ENCODE data around the gene ZNHIT1. TPM values are rescaled to one million over a fixed set of nuclear protein-coding genes. Genes with fewer than 3 reads are reported as not detected.

The ZNHIT1 gene
- polyA plus RNA-seq, 1 of the 3 experiments (the other 2 are of a cell fraction), result 101 TPM

- TF ChIP-seq GABPA (IDR thresholded peaks at IDR 0.05; ENCODE audit: low read depth), result no peak
- TF ChIP-seq TEAD4 (IDR thresholded peaks at IDR 0.05; ENCODE audit: borderline replicate concordance, insufficient read depth), result no peak
- TF ChIP-seq PBX3 (IDR thresholded peaks at IDR 0.05), result no peak
- no peak for TF ChIP-seq FOSL2 (IDR thresholded peaks at IDR 0.05; ENCODE audit: borderline replicate concordance, low read depth)
- TF ChIP-seq RFX5 (IDR thresholded peaks at IDR 0.05; ENCODE audit: low read length), result no peak
- no peak for TF ChIP-seq MAX (IDR thresholded peaks at IDR 0.05; ENCODE audit: low read depth)
- no peak for TF ChIP-seq YY1 (IDR thresholded peaks at IDR 0.05; ENCODE audit: low read depth)
- no peak for TF ChIP-seq EZH2phosphoT487 (IDR thresholded peaks at IDR 0.05; ENCODE audit: borderline replicate concordance, low read depth)
- no peak for TF ChIP-seq NRF1 (IDR thresholded peaks at IDR 0.05; ENCODE audit: low read depth, low read length)
- no peak for TF ChIP-seq SMC3 (IDR thresholded peaks at IDR 0.05; ENCODE audit: low read depth, low read length)
- no peak for TF ChIP-seq GATA2 (CRISPR knock-in tag; IDR thresholded peaks at IDR 0.05)
- TF ChIP-seq EP300 (IDR thresholded peaks at IDR 0.05; ENCODE audit: borderline replicate concordance in 1 of 2, low read depth in 1 of 2, low read length in 1 of 2), result no peak
- TF ChIP-seq USF2 (IDR thresholded peaks at IDR 0.05; ENCODE audit: borderline replicate concordance, low read depth, low read length), result no peak
- TF ChIP-seq RCOR1 (IDR thresholded peaks at IDR 0.05; ENCODE audit: low read length), result no peak
- no peak for TF ChIP-seq RAD21 (IDR thresholded peaks at IDR 0.05; ENCODE audit: low read length)
- TF ChIP-seq MXI1 (IDR thresholded peaks at IDR 0.05; ENCODE audit: low read depth, low read length), result no peak
- TF ChIP-seq USF1 (IDR thresholded peaks at IDR 0.05; ENCODE audit: borderline replicate concordance, low read depth), result no peak
- no peak for TF ChIP-seq FOXM1 (IDR thresholded peaks at IDR 0.05; ENCODE audit: low read depth)
- no peak for TF ChIP-seq SIN3A (IDR thresholded peaks at IDR 0.05; ENCODE audit: borderline replicate concordance, low read depth, low read length)
- no peak for TF ChIP-seq RXRA (IDR thresholded peaks at IDR 0.05; ENCODE audit: borderline replicate concordance, low read depth)
- Histone ChIP-seq H3K4me3 (ENCODE audit: low read depth in 2 of 2, low read length in 1 of 2) (no peak overlapping the region), H2AFZ (ENCODE audit: low read depth) (no peak overlapping the region), H3K27ac (ENCODE audit: low read depth in 2 of 2, low read length in 1 of 2) (no peak overlapping the region), H3K9ac (no peak overlapping the region), H3K9me2 (no peaks in the 10 kb centered on the region), H3K27me3 (ENCODE audit: insufficient read depth) (peaks cover 28% of the 10 kb centered on the region), H4K20me1 (ENCODE audit: insufficient read depth) (no peaks in the 10 kb centered on the region), H3K4me1 (ENCODE audit: control insufficient read depth in 1 of 2, insufficient read depth in 2 of 2, low read depth in 1 of 2, low read length in 1 of 2) (peaks cover 0 to 16% of the 10 kb centered on the region in 2 experiments; a peak in 1 of 4 replicates), H3K4me2 (no peak overlapping the region), H3K79me2 (ENCODE audit: insufficient read depth) (no peaks in the 10 kb centered on the region), H3F3A (replicated peaks; ENCODE audit: insufficient read depth) (no peaks in the 10 kb centered on the region), H3K36me3 (replicated peaks in 1 of 2; ENCODE audit: control insufficient read depth in 1 of 2, insufficient read depth in 2 of 2, low read length in 1 of 2) (no peaks in the 10 kb centered on the region), H3K9me3 (no peaks in the 10 kb centered on the region)
- CTCF ChIA-PET, result interaction anchor here (1.0 to 6.7 kb wide), 8 partner anchors 9 to 67 kb away, joined by 3 to 43 read pairs (median 4); partner anchors contain the start of gene FIS1
- POLR2A ChIA-PET, result interaction anchor here (2.1 kb wide), 1 partner anchor 12 kb away, joined by 9 read pairs; the partner anchor contains the start of gene VGF
- peak; percentile 12 for DNase-seq
- 92% methylated on average over 2 of the region's 2 CpGs for WGBS (ENCODE audit: low lambda C conversion rate)
Observed at GRCh38 chr7:101177644-101178043, 40.3 kb upstream of the ZNHIT1 start.
